Astrocyte (in vitro differentiated cells and primary cell): Measurements from ENCODE around the gene SEMA4D. TPM values are rescaled to one million over a fixed set of nuclear protein-coding genes. Genes with fewer than 3 reads are reported as not detected.

Experiments
- DNase-seq: peaks from one replicate; pipeline ENCODE4 v3.0.0-alpha.2; 2010; ENCODE audit warnings: low read depth
- FAIRE-seq: peaks from 2 replicates; lab custom pipeline; 2011; peaks lifted over from hg19 to GRCh38; lab: Jason Lieb, UNC
- H2AFZ ChIP-seq: 2 replicates; pipeline ENCODE4 v1.6.0; 2012; ENCODE audit warnings: low read depth, low read length, inconsistent platforms
- H3K27ac ChIP-seq: 2 replicates; pipeline ENCODE4 v1.5.1; 2011; ENCODE audit warnings: low read depth, low read length, inconsistent platforms
- H3K27me3 ChIP-seq: 2 replicates; pipeline ENCODE4 v1.6.0; 2011; ENCODE audit warnings: low read length, inconsistent platforms; ENCODE audit not compliant: insufficient read depth
- H3K36me3 ChIP-seq: 2 replicates; pipeline ENCODE4 v1.5.1; 2011; ENCODE audit warnings: low read length, inconsistent platforms; ENCODE audit not compliant: insufficient read depth
- H3K4me1 ChIP-seq: 2 replicates; pipeline ENCODE4 v1.5.1; 2011; ENCODE audit warnings: low read length, inconsistent platforms; ENCODE audit not compliant: insufficient read depth
- H3K4me2 ChIP-seq: 2 replicates; pipeline ENCODE4 v1.6.0; 2012; ENCODE audit warnings: low read length, inconsistent platforms
- H3K4me3 ChIP-seq: 2 replicates; pipeline ENCODE4 v1.5.1; 2011; ENCODE audit warnings: low read depth, mild to moderate bottlenecking, low read length, inconsistent platforms; ENCODE audit not compliant: insufficient read depth
- H3K79me2 ChIP-seq: 2 replicates; pipeline ENCODE4 v1.6.0; 2012; ENCODE audit warnings: mild to moderate bottlenecking, low read length, inconsistent platforms; ENCODE audit not compliant: insufficient read depth
- H3K9ac ChIP-seq: 2 replicates; pipeline ENCODE4 v1.6.0; 2012; ENCODE audit warnings: mild to moderate bottlenecking, low read length, inconsistent platforms
- H3K9me3 ChIP-seq: 2 replicates; pipeline ENCODE4 v1.5.1; 2012; ENCODE audit warnings: low read depth, mild to moderate bottlenecking, low read length, inconsistent platforms; ENCODE audit not compliant: insufficient read depth
- H4K20me1 ChIP-seq: 2 replicates; pipeline ENCODE4 v1.6.0; 2012; ENCODE audit warnings: low read length, inconsistent platforms; ENCODE audit not compliant: insufficient read depth
- H3K27ac Mint-ChIP-seq: one replicate; pipeline ENCODE4 v1.8.0; 2021; ENCODE audit warnings: mild to moderate bottlenecking, mixed read lengths; ENCODE audit not compliant: unreplicated experiment
- H3K27me3 Mint-ChIP-seq: one replicate; pipeline ENCODE4 v1.8.0; 2021; ENCODE audit warnings: low read depth, mixed read lengths; ENCODE audit not compliant: unreplicated experiment
- H3K36me3 Mint-ChIP-seq: one replicate; pipeline ENCODE4 v1.8.0; 2021; ENCODE audit warnings: low read depth, mixed read lengths; ENCODE audit not compliant: unreplicated experiment
- H3K4me1 Mint-ChIP-seq: one replicate; pipeline ENCODE4 v1.8.0; 2021; ENCODE audit warnings: low read depth, mixed read lengths; ENCODE audit not compliant: unreplicated experiment
- H3K4me3 Mint-ChIP-seq: one replicate; pipeline ENCODE4 v1.8.0; 2021; ENCODE audit warnings: mild to moderate bottlenecking, moderate library complexity, mixed read lengths; ENCODE audit not compliant: unreplicated experiment
- H3K9me3 Mint-ChIP-seq: one replicate; pipeline ENCODE4 v1.8.0; 2021; ENCODE audit warnings: mild to moderate bottlenecking, mixed read lengths; ENCODE audit not compliant: unreplicated experiment
- EZH2 ChIP-seq: IDR thresholded peaks from 2 replicates; pipeline ENCODE4 v1.6.1; 2012; ENCODE audit warnings: mild to moderate bottlenecking, low read length, inconsistent platforms; ENCODE audit not compliant: insufficient read depth
- total RNA-seq: library from RNA; stranded (reverse); gene quantifications from 2 replicates; pipeline ENCODE4 v1.2.1, GENCODE V29; 2021
- TF ChIP-seq, protein P1 (sequence below): IDR thresholded peaks from 2 replicates; pipeline ENCODE4 v1.5.1; 2011; ENCODE audit warnings: low read depth, mild to moderate bottlenecking, inconsistent platforms, low read length, moderate library complexity; ENCODE audit not compliant: insufficient read depth

The SEMA4D gene
- total RNA-seq, 1 donor from 2014 or later = 6.2 TPM

DNA sequence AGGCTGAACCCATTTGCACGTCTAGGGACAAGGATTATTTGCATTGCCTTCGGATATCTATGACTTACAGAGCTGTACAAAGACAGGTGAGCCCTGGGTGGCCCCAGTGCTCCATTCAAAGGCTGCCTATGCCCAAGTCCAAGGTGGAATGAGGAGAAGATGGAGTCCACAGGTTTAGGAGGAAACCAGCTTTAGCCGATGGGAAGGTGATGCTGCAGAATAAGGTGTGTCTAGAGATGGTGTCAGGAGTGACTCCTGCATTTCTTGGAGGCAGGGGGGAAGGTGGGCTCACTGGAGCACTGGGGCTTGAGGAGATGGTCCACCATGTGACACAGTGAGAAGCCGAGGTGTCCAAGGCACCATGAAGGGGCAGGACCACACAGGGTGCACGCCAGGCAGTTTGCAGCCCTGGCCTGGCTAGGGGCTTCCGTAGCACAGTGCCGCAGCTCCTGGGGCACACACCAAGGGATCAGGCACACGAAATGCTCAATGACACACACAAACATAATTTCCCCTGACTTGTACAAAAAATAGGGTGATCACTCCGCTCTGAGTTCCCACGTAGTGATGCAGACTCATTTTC lies 32.1 kb downstream of the SEMA4D start:
- Histone ChIP-seq H3K36me3 (no peaks in the 10 kb centered on the region), H4K20me1 (no peaks in the 10 kb centered on the region), H3K9me3 (no peaks in the 10 kb centered on the region), H3K27me3 (peaks cover 7% of the 10 kb centered on the region), H3K4me1 (peaks cover 7% of the 10 kb centered on the region), H2AFZ (no peak overlapping the region), H3K9ac (no peak overlapping the region), H3K79me2 (no peaks in the 10 kb centered on the region), H3K27ac (no peak overlapping the region), H3K4me3 (no peak overlapping the region), H3K4me2 (no peak overlapping the region)
- Mint-ChIP-seq H3K9me3 (no peaks in the 10 kb centered on the region), H3K27me3 (peaks cover 6% of the 10 kb centered on the region), H3K27ac (no peak overlapping the region), H3K36me3 (peaks cover 2% of the 10 kb centered on the region), H3K4me3 (no peak overlapping the region), H3K4me1 (peaks cover 41% of the 10 kb centered on the region)
- DNase-seq = no peak
- no peak for TF ChIP-seq EZH2
- TF ChIP-seq, protein P1, sequence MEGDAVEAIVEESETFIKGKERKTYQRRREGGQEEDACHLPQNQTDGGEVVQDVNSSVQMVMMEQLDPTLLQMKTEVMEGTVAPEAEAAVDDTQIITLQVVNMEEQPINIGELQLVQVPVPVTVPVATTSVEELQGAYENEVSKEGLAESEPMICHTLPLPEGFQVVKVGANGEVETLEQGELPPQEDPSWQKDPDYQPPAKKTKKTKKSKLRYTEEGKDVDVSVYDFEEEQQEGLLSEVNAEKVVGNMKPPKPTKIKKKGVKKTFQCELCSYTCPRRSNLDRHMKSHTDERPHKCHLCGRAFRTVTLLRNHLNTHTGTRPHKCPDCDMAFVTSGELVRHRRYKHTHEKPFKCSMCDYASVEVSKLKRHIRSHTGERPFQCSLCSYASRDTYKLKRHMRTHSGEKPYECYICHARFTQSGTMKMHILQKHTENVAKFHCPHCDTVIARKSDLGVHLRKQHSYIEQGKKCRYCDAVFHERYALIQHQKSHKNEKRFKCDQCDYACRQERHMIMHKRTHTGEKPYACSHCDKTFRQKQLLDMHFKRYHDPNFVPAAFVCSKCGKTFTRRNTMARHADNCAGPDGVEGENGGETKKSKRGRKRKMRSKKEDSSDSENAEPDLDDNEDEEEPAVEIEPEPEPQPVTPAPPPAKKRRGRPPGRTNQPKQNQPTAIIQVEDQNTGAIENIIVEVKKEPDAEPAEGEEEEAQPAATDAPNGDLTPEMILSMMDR = no peak
- FAIRE-seq = no peak

DNA sequence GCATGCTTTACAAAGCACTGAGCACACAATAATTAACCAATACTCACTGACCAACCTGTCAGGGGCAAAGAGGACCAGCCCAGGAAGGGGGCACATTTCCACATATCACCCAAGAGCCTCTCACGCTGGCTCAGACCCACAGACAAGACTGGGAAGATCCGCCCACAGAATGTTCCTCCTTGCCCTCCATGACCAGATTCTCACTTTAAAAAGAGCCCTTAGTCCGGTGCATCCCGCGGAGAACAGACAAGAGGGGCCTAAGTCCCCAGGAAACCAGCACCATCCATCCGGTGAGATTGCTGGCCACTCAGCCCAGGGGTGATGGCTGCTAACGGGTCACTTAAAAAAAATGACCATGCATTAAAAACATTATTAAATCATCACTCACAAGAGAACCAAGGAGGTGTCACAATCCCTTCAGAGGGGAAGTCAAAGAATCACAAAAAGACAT lies 32.9 kb downstream of the SEMA4D start:
- Mint-ChIP-seq H3K27ac (no peak overlapping the region), H3K4me3 (no peak overlapping the region), H3K9me3 (no peaks in the 10 kb centered on the region), H3K4me1 (peaks cover 37% of the 10 kb centered on the region), H3K27me3 (peaks cover 6% of the 10 kb centered on the region), H3K36me3 (peaks cover 2% of the 10 kb centered on the region)
- Histone ChIP-seq H3K79me2 (no peaks in the 10 kb centered on the region), H4K20me1 (no peaks in the 10 kb centered on the region), H3K4me1 (peaks cover 7% of the 10 kb centered on the region), H3K9ac (no peak overlapping the region), H3K4me2 (no peak overlapping the region), H3K27me3 (peaks cover 2% of the 10 kb centered on the region), H2AFZ (no peak overlapping the region), H3K9me3 (no peaks in the 10 kb centered on the region), H3K27ac (no peak overlapping the region), H3K4me3 (no peak overlapping the region), H3K36me3 (no peaks in the 10 kb centered on the region)
- FAIRE-seq (no peak), DNase-seq (no peak)
- TF ChIP-seq EZH2 = no peak
- TF ChIP-seq, protein P1 = no peak

DNA sequence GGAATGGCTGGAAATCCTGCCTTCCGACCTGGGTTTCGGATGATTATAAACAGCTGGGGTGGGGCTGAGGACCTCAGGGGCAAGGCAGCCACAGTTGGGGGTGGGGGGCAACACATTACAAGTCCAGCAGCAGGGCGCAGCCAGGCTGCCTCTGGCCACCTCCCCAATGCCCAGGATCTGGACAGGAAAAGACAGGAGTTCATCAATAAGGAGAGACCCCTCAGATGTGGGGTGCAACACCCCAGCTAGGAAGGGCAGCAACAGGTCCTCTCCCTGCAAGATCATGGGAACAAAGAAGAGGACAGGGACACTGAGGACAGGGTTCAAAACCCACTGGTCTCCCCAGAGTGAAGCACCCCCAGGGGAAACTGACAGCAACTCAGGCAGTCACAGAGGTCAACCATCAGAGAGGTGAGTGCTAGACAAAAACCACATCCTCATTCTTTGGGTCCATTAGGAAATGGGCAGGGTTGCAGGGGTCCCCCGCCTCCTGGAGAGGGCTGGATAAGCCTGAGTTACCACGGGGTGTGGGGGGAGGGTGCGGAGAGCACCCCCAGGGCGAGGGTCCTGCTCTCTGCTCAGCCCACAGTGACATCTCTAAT lies 33.5 kb downstream of the SEMA4D start:
- Histone ChIP-seq H3K9ac (no peak overlapping the region), H2AFZ (no peak overlapping the region), H3K27ac (no peak overlapping the region), H3K4me1 (peaks cover 7% of the 10 kb centered on the region), H3K4me2 (peak overlapping the region; percentile 25), H3K79me2 (no peaks in the 10 kb centered on the region), H3K36me3 (no peaks in the 10 kb centered on the region), H3K4me3 (no peak overlapping the region), H3K27me3 (peaks cover 2% of the 10 kb centered on the region), H4K20me1 (no peaks in the 10 kb centered on the region), H3K9me3 (no peaks in the 10 kb centered on the region)
- no peak for TF ChIP-seq EZH2
- TF ChIP-seq, protein P1 = no peak
- H3K4me1 Mint-ChIP-seq = peaks cover 34% of the 10 kb centered on the region
- peaks cover 6% of the 10 kb centered on the region for H3K27me3 Mint-ChIP-seq
- peaks cover 2% of the 10 kb centered on the region for H3K36me3 Mint-ChIP-seq
- peak overlapping the region; percentile 9 for H3K27ac Mint-ChIP-seq
- no peak for FAIRE-seq
- H3K9me3 Mint-ChIP-seq = no peaks in the 10 kb centered on the region
- DNase-seq = no peak
- H3K4me3 Mint-ChIP-seq = no peak overlapping the region
